Hippocampal formation (tissue), 2 donors: Measurements from ENCODE around the gene PPP2R1B.
"Not testable (repeated sequence)": the region's sequence is repeated elsewhere in the genome, so short reads cannot be mapped to it uniquely, and the experiment has no call there.

ENCODE experiments used
- DNase-seq, 2 donors: peaks; one replicate each; lab custom pipeline; 2025; lab: John Stamatoyannopoulos, UW

Gene PPP2R1B

DNA sequence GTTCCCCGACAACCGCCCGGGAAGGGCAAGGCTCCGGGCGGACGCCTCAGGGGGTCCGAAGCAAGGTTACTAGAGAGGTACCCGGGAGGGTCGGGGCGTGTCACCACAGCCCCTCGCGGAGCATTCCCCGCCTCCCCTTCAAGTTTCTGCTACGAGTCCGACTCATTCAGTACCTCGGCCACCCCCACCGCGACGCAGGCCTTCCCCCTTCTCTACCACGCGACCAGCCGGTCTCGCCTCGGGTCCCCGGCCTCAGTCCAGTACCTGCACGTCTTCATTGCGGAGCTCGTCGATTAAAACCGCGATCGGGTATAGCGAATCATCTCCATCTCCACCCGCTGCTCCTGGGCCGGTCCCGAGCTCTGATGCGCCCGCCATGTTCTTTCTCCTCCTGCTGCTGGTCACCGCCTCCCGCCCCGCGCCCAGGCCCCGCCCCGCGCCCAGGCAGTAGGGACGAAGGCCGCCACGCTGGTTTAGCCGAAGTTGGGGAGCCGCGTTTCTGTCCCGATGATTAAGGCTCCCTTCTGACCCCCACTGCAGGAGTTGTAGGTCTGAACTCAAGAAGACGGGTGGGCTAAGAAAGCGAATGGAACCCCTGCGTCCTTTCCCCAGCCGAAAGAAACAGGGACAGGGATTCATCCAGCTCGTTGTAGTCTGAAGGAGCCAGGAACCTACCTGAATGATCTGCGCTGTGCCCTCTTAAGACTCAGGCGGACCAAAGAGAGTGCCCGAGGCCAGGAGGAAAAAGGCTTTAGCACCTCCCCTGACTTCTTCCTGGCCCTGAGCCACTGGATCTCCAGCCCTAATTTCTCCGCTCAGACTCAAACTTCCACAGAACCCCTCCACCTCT is at the start of gene PPP2R1B:
Gene PPP2R1B (minus strand): TSS at position 406 of the 850 bp plus-strand sequence. CDS start 28 bp downstream, at position 378.
- DNase-seq = peak; percentile 88

DNA sequence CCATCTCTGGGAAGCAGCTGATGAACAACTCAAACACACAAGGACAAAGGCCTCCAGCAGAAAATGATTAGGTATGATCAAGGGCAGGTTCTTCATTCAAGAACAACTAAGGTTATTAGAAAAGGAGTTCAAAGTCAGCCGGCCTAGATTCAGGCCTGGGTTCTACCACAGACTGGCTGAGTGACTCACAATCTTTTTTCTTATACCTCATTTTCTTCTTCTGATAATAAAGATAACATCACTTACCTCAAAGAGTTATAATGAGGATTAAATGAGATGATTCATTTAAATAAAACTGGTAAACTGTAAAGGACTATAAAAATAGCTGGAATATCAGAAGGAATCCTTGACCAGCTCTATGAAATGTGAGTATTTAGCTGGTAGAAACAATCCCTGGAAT is 49.3 kb upstream of the PPP2R1B start:
- DNase-seq = no peak

- DNase-seq = no peak
Observed at GRCh38 chr11:111814557-111815320, 48.5 kb upstream of the PPP2R1B start.

DNA sequence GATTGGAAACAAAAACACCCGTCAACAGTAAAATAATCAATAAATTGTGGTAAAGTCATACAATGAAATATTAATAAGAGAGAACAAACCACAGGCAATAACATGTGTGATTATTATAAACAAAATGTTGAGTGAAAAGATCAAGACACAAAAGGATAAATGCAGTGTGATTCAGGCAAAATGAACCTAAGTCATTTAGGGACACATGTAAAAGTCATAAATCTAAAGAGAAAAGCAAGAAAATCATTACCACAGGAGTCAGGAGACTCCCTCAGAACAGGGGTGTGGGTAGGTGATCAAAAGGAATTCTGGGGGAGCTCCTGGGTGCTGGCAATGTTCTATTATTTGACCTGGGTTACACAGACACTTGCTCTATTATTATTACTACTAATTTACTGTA is 47.9 kb upstream of the PPP2R1B start:
- no peak for DNase-seq

DNA sequence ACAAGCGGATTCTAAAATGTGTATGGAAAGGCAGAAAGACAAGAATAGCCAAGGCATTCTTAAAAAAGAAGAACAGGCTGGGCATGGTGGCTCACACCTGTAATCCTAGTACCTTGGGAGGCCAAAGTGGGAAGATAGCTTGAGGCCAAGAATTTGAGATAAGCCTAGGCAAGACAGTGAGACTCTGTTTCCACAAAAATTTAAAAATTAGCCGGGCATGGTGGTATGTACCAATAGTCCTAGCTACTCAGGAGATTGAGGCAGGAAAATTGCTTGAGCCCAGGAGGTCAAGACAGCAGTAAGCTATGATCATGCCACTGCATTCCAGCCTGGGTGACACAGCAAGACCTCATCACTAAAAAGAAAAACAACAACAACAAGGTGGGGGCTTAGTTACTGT is 46.0 kb upstream of the PPP2R1B start:
- no peak for DNase-seq

GRCh38 chr11:111811445-111811844 is 45.3 kb upstream of the PPP2R1B start:
- no peak for DNase-seq

- no peak for DNase-seq
Observed at GRCh38 chr11:111808834-111809233, 42.6 kb upstream of the PPP2R1B start.

GRCh38 chr11:111808063-111808588 is 41.9 kb upstream of the PPP2R1B start:
- DNase-seq = no peak

DNA sequence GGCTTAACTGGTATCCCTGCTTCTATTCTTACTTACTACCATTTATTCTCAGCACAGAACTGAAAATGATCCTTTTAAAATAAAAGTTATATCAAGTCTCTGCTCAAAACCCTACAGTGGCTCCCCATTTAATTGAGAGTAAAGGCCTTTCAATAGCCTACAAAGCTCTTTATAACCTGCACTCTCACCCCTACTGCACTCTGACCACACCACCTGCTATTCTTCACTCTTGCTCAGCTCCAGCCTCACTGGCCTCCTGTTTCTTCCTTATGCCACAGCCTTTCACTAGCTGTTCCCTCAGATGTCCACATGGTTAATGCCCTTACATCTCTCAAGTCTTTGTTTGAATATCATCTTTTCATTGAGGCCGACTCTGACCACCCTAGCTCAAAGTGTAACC is 40.9 kb upstream of the PPP2R1B start:
- DNase-seq = no peak

DNA sequence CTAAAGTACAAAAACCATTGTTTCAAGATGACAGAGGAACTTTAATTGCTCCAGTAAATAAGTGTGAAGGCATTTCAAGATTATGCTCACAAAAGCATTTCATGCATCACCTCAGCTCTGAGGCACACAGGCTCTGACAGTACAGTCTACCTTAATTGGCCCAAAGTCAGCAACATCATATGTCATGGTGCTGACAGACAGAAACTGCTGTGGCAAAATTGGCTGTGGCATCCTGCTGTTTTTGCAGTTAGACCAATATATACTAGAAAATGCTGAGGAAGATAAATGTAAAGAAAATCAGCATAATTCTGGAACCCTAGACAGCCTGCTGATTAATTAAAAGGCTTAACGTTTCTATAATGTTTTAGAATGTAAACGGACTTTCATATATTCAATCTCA is 34.9 kb upstream of the PPP2R1B start:
- no peak for DNase-seq

- no peak for DNase-seq
Observed at GRCh38 chr11:111798279-111798678, 32.1 kb upstream of the PPP2R1B start.

DNA sequence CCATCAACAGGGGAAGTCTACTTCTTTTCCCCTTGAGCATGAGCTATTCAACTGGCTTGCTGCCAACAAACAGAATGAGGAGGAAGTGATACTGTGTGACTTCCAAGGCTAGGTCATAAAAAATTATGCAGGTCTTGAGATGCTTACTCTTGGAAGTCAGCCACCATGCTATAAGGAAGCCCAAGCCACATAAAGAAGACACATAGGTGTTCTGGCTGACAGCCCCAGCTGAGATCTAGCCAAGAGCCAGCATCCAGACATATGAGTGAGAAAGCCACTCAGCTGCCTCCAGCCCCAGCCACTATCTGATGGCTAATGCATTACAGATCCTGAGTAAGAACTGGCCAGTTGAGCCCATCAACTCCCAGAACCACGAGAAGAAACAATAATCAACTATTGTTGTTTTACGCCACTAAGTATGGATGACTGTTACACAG is 31.0 kb upstream of the PPP2R1B start:
- no peak for DNase-seq

GRCh38 chr11:111796696-111797095 is 30.5 kb upstream of the PPP2R1B start:
- DNase-seq = no peak

DNA sequence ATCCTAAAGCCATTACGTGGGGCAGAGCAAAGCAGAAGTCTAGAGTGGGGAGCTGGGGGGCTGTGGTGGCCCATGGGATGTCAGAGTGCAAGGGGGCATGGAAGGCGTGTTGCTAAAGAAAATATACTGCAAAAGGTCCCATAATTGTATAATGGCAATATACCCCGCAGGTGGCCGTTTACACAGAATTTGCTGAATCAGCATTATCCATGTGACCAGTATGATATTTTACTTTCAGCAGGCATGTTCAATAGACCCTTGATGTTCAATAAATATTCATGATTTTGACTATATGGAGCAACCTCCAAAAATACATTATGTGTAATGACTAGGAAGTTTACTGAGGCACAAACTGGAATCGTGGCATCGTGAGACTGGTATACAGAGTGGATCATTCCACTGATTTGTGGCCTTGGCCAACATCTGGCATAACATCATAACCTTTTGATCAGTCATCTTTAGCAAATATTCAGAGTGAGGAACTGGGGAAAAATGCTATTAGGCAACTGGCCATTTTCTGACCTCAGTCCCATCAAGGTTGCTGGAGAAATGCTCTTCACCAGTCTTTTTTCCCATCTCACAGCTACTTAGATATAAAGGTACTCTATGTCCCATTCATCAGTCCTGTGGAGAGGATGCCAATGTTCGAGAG is 29.3 kb upstream of the PPP2R1B start:
- no peak for DNase-seq

GRCh38 chr11:111793863-111794262 is 27.7 kb upstream of the PPP2R1B start:
- no peak for DNase-seq

GRCh38 chr11:111792955-111793500 is 26.8 kb upstream of the PPP2R1B start:
- DNase-seq = no peak

DNA sequence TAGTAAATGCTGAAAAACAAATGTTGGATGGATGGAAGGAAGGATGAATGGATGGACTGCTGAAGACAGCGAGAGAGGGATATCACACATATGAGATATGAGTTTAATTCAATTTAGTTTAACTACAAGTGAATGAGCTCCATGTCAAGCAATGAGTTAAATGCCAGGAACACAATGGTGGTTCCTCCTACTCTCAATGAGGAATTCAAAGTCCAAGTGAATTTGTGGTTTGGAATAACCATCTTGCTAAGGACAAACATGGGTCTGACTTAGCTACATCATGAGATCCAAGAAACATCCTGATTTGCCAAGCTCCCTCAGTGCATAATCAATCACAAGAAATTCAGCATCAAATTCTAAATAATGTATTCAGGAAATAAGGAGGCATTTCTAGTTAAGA is 26.1 kb upstream of the PPP2R1B start:
- DNase-seq = no peak

DNA sequence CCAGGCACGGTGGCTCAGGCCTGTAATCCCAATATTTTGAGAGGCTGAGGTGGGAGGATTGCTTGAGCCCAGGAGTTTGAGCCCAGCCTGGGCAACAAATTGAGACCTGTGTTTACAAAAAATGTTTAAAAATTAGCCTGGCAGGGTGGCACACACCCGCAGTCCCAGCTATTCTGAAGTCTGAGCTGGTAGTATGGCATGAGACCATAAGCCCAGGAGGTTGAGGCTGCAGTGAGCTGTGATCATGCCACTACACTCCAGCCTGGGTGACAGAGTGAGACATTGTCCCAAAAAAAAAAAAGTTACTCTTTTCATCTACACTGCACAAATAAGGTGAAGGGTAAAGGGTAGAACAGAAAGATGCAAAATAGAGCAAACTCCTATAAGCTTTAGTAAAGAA is 22.3 kb upstream of the PPP2R1B start:
- DNase-seq = no peak

- no peak for DNase-seq
Observed at GRCh38 chr11:111788051-111788450, 21.9 kb upstream of the PPP2R1B start.

DNA sequence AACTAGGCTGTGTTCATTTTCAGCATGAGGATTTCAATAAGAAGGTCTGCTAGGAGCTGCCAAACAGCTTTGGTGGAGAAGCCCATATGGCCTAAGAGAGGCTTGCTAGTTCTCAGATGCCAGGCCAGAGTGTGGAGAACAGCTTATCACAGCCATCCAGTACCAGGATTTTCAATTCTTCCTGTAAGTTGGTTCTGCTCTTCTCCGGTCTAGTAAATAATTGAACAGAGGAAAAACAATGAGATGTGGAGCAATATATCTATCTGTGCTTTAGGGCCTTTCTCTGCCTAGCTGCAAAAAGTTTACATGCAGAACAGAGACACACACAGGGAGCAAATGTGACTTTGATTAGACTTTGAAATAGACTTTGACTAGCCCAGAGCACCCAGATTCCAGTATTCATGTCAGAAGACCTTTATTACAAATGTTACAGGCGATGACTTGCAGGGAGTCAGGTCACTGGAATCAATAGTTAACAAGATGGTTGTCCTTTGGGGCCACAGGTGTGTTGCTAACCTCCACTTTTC is 19.8 kb upstream of the PPP2R1B start:
- no peak for DNase-seq

GRCh38 chr11:111785076-111785475 is 18.9 kb upstream of the PPP2R1B start:
- DNase-seq = no peak

GRCh38 chr11:111784311-111784710 is 18.1 kb upstream of the PPP2R1B start:
- not testable (repeated sequence) for DNase-seq
